SK-N-MC (cell line): Measurements from ENCODE around the gene CCDC69.

Experiments used
- FOXP2 ChIP-seq: optimal IDR thresholded peaks from 2 replicates; pipeline ENCODE3; 2011; ENCODE audit warnings: mild to moderate bottlenecking, moderate library complexity; ENCODE audit not compliant: insufficient read depth; ENCODE audit errors: extremely low read length, control extremely low read depth
- POLR2AphosphoS5 ChIP-seq: IDR thresholded peaks from 2 replicates; pipeline ENCODE4 v1.6.1; 2012; ENCODE audit warnings: mild to moderate bottlenecking, low read depth, low read length, borderline replicate concordance

- no peak for TF ChIP-seq FOXP2
- no peak for TF ChIP-seq POLR2AphosphoS5
Observed at GRCh38 chr5:151134228-151134627, 89.7 kb downstream of the CCDC69 start.
